IPS-NIHi7 (cell line): Measurements from ENCODE around the gene CDKL5.

Experiments
- DNase-seq: peaks from one replicate; pipeline ENCODE4 v3.0.0; 2012; ENCODE audit warnings: mixed read lengths; ENCODE audit errors: extremely low spot score

The CDKL5 gene

GRCh38 chrX:18647621-18648020 is 222.2 kb downstream of the CDKL5 start:
- no peak for DNase-seq

- DNase-seq = peak; percentile 23
Measured at GRCh38 chrX:18649498-18649951, 224.1 kb downstream of the CDKL5 start.

GRCh38 chrX:18650662-18651061 is 225.3 kb downstream of the CDKL5 start:
- no peak for DNase-seq

GRCh38 chrX:18652636-18653035 is 227.2 kb downstream of the CDKL5 start:
- DNase-seq = no peak

- DNase-seq = no peak
Measured at GRCh38 chrX:18654875-18655836, 229.7 kb downstream of the CDKL5 start.

- no peak for DNase-seq
Measured at GRCh38 chrX:18661273-18661672, 235.9 kb downstream of the CDKL5 start.

GRCh38 chrX:18664947-18665346 is 239.5 kb downstream of the CDKL5 start:
- DNase-seq = peak; percentile 69

- no peak for DNase-seq
Measured at GRCh38 chrX:18666614-18667013, 241.2 kb downstream of the CDKL5 start.

GRCh38 chrX:18668071-18668835 is 242.8 kb downstream of the CDKL5 start:
- DNase-seq = no peak

DNA sequence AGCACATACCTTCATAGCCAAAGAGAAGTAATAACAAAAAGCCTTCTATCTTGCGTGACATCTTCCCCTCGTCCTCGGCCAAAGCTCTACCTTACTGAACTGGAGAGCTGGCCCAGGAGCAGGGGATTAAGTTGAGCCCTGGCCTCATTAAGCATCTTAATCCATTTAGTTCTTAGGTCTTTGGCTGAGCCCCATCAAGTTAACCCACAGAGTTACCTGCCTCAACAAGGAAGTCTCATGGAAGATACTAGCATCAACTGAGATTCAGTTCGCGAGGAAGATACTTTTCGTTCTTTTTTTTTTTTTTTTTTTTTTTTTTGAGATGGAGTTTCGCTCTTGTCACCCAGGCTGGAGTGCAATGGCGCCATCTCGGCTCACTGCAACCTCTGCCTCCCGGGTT is 246.6 kb downstream of the CDKL5 start, which contains the start of gene RS1:
Gene RS1, minus strand, starts transcription at position 101 of the 400 bp plus-strand sequence. Its CDS starts 40 bp downstream, at position 61.
- no peak for DNase-seq

- DNase-seq = peak; percentile 50
Measured at GRCh38 chrX:18674417-18674787, 249.0 kb downstream of the CDKL5 start.

- DNase-seq = peak; percentile 90
Measured at GRCh38 chrX:18674788-18675735, 249.7 kb downstream of the CDKL5 start.

DNA sequence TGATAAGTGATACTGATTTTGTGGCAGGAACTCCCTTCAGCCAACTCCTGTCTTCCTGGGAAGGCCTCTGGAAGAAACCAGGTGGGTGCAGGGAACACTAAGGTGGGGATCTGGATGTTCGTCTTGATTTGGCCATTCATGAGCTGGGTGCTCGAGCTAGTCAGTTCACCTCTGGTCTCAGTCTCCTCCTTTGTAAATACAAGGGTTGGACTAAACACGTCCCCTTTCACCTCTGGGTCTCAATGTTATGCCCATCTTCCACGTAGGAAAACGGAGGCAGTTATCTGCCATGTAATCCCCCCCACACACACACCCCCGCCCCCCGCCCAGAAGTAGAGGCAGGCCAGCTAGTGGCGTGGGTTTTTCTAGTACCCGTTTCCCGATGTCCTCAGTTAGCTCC is 250.6 kb downstream of the CDKL5 start:
- no peak for DNase-seq

- DNase-seq = peak; percentile 72
Measured at GRCh38 chrX:18676470-18676869, 251.1 kb downstream of the CDKL5 start.

- DNase-seq = no peak
Measured at GRCh38 chrX:18677161-18677869, 251.9 kb downstream of the CDKL5 start.

DNA sequence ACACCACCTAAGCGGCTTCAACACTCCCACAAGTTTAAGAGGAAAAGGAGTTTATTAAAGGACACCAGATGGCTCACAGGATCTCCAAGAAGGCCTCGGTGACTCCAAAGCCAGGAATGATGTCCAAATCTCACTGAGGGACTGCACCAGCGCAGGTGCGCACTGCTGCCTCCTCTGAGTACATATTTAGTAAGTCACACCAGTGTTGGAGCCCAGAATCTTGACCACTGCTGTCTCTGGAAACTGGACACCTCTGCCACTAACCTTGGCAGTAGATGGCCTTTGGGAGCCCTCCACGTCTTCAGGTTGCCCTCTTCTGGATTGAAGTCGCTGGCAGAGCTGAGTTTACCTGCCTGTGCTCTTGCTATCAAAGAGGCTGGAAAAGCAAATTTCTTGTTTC is 256.6 kb downstream of the CDKL5 start:
- no peak for DNase-seq

GRCh38 chrX:18682979-18683387 is 257.6 kb downstream of the CDKL5 start:
- no peak for DNase-seq

DNA sequence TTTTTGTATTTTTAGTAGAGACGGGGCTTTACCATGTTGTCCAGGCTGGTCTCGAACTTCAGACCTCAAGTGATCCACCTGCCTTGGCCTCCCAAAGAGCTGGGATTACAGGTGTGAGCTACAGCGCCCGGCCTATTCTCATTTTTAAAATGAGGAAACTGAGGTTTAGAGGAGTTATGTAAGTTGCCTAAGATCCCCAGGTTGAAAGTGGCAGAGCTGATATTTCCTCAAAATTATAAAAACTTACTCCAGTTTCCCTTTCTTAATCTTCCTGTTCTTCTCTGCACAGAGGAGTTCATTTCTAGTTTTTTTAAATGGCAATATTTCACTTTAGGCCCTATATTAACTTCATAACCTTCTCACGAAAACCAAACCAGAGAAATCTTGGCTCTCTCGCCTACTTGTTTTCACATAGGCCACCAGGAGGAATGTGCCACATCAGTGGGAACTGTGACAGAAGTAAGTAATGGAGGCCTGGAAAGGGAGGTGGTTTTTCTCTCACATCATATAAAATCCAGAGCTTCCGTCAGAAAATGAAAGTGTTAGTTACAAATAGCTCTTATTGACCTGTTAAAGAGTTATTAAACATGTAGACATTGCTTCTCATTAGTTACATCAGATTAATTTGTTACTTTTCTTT is 262.6 kb downstream of the CDKL5 start:
- no peak for DNase-seq

- no peak for DNase-seq
Measured at GRCh38 chrX:18691431-18691830, 266.0 kb downstream of the CDKL5 start.

DNA sequence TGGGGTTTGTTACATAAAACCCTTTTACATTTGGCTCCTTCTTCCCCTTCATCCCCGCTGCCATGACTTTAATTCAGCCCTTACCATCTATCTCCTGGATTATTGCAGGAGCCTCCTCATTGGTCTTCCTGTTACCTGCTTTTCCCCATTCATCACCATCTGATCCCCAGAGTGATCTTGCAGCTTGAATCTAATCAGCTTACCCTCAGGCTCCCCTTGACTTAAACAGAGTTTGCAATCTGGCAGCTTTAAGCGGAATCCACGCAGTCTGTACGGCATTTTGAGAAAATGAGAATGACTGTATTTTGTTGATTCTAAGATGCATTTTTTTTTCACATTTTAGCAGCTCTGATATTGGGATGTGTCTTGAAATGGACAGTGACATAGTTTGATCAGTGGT is 267.1 kb downstream of the CDKL5 start:
- DNase-seq = no peak
